WI38 (cell line): ENCODE results near the gene CCDC38.

ENCODE experiments used
- H3K4me3 ChIP-seq: 2 replicates; pipeline ENCODE4 v1.5.1; 2011; ENCODE audit warnings: low read depth, mild to moderate bottlenecking, control low read depth, low read length
- TF ChIP-seq, protein P1 (sequence below): IDR thresholded peaks from 2 replicates; pipeline ENCODE4 v1.5.1; 2012; ENCODE audit warnings: low read depth, mild to moderate bottlenecking, control low read depth, low read length

Gene CCDC38

GRCh38 chr12:95982602-95983001 lies 40.2 kb upstream of the CCDC38 start:
- TF ChIP-seq, protein P1, sequence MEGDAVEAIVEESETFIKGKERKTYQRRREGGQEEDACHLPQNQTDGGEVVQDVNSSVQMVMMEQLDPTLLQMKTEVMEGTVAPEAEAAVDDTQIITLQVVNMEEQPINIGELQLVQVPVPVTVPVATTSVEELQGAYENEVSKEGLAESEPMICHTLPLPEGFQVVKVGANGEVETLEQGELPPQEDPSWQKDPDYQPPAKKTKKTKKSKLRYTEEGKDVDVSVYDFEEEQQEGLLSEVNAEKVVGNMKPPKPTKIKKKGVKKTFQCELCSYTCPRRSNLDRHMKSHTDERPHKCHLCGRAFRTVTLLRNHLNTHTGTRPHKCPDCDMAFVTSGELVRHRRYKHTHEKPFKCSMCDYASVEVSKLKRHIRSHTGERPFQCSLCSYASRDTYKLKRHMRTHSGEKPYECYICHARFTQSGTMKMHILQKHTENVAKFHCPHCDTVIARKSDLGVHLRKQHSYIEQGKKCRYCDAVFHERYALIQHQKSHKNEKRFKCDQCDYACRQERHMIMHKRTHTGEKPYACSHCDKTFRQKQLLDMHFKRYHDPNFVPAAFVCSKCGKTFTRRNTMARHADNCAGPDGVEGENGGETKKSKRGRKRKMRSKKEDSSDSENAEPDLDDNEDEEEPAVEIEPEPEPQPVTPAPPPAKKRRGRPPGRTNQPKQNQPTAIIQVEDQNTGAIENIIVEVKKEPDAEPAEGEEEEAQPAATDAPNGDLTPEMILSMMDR = no peak
- no peak overlapping the region for H3K4me3 ChIP-seq

DNA sequence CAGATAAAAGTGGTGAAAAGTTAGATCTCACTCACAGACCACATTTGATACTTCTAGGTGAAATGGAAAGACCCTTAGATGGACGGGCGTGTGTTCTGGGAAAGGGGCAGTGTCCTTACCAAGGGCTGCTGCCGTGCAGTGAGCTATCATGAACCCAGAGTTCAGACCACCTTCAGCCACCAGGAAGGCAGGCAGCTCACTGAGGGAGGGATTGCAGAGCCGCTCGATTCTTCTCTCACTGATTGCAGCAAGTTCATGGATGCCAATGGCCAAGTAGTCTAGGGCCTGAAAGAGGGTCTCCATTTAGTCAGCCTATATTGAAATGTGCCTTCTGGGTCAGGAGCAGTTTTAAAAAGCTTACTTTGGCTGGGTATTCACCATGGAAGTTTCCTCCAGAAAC lies 38.0 kb upstream of the CCDC38 start:
- no peak overlapping the region for H3K4me3 ChIP-seq
- TF ChIP-seq, protein P1 = no peak

- TF ChIP-seq, protein P1 = no peak
- no peak overlapping the region for H3K4me3 ChIP-seq
Measured at GRCh38 chr12:95978774-95979173, 36.4 kb upstream of the CCDC38 start.

GRCh38 chr12:95978351-95978750 lies 35.9 kb upstream of the CCDC38 start:
- no peak overlapping the region for H3K4me3 ChIP-seq
- TF ChIP-seq, protein P1 = no peak

- TF ChIP-seq, protein P1 = no peak
- no peak overlapping the region for H3K4me3 ChIP-seq
Measured at GRCh38 chr12:95977764-95978305, 35.4 kb upstream of the CCDC38 start.

DNA sequence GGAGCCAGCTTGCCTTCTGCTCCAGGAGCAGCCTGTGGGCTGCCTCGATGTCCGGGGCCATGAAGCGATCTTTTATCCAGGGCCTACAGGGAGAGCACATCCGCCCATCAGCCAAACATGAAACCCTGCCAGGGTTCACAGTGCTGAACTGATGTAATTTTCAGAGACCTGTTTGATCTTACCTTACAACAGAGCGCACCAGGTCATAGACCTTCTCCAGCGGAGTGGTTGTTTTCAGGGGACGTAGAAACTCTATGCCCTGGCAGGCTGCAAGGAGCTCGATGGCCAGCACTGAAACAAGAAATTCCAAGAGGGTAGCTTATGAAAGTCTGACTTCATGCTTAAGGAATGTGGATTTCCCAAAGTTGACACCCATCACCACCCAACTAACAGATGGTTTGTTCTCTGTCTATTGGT lies 34.0 kb upstream of the CCDC38 start:
- TF ChIP-seq, protein P1 = no peak
- H3K4me3 ChIP-seq = no peak overlapping the region

DNA sequence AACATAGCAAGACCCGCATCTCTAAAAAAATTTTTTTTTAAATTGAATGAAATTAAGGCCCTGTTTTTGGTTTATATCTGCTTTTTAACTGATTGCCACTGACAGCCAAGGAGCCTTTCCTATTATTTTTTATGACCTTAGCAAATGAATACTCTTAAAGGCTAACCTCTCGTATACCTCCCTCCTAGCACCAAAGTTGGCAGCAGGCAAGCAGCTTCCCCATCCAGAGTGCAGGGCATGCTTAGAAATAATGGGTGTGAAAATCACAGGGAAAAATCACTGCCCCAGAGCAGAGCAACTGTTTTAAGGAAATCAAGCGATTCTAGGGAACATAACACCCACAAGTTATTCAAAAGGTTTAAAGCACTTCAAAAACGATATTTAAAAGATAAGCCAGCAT lies 33.1 kb upstream of the CCDC38 start:
- no peak overlapping the region for H3K4me3 ChIP-seq

More for the DNA sequence above, 33.1 kb upstream of the CCDC38 start:
- TF ChIP-seq, protein P1 = no peak
